GM19351 (cell line): Measurements from ENCODE around the gene ZYX.
A peak's percentile ranks its signal among the peaks of the same experiment; 100 is the strongest.
"Not testable (repeated sequence)": the region's sequence is repeated elsewhere in the genome, so short reads cannot be mapped to it uniquely, and the experiment has no call there.

Source experiments
- ATAC-seq: cut with Tn5 transposase; IDR thresholded peaks from one replicate; pipeline ENCODE4 v1.9.1; 2021; ENCODE audit warnings: mild to moderate bottlenecking, moderate library complexity; ENCODE audit not compliant: unreplicated experiment

ZYX gene

GRCh38 chr7:143396625-143397556 lies 15.7 kb downstream of the ZYX start:
- ATAC-seq, result no peak

- no peak for ATAC-seq
Observed at GRCh38 chr7:143397710-143398530, 16.8 kb downstream of the ZYX start.

- ATAC-seq, result no peak
Observed at GRCh38 chr7:143398616-143399015, 17.5 kb downstream of the ZYX start.

- ATAC-seq, result no peak
Observed at GRCh38 chr7:143399151-143399550, 18.0 kb downstream of the ZYX start.

GRCh38 chr7:143399642-143400041 lies 18.5 kb downstream of the ZYX start:
- ATAC-seq, result no peak

GRCh38 chr7:143401265-143401664 lies 20.1 kb downstream of the ZYX start:
- no peak for ATAC-seq

- not testable (repeated sequence) for ATAC-seq
Observed at GRCh38 chr7:143402233-143402632, 21.1 kb downstream of the ZYX start.

GRCh38 chr7:143405173-143406001 lies 24.2 kb downstream of the ZYX start:
- no peak for ATAC-seq

GRCh38 chr7:143406002-143406357 lies 24.8 kb downstream of the ZYX start:
- no peak for ATAC-seq

GRCh38 chr7:143407287-143408251 lies 26.4 kb downstream of the ZYX start:
- ATAC-seq, result no peak

GRCh38 chr7:143408252-143408685 lies 27.1 kb downstream of the ZYX start:
- no peak for ATAC-seq

- ATAC-seq, result peak; percentile 62
Observed at GRCh38 chr7:143408686-143409561, 27.8 kb downstream of the ZYX start, which contains the start of gene EPHA1. EPHA1 (minus strand) TSS chr7:143408856; CDS start chr7:143408805, 51 bp downstream.

- no peak for ATAC-seq
Observed at GRCh38 chr7:143410521-143411004, 29.4 kb downstream of the ZYX start.

GRCh38 chr7:143411976-143412708 lies 31.0 kb downstream of the ZYX start:
- ATAC-seq, result no peak

- no peak for ATAC-seq
Observed at GRCh38 chr7:143413123-143413522, 32.0 kb downstream of the ZYX start.

- not testable (repeated sequence) for ATAC-seq
Observed at GRCh38 chr7:143415209-143415608, 34.1 kb downstream of the ZYX start.

GRCh38 chr7:143415742-143416397 lies 34.7 kb downstream of the ZYX start:
- no peak for ATAC-seq
